Measurements from ENCODE around the gene DNPH1.

DNA sequence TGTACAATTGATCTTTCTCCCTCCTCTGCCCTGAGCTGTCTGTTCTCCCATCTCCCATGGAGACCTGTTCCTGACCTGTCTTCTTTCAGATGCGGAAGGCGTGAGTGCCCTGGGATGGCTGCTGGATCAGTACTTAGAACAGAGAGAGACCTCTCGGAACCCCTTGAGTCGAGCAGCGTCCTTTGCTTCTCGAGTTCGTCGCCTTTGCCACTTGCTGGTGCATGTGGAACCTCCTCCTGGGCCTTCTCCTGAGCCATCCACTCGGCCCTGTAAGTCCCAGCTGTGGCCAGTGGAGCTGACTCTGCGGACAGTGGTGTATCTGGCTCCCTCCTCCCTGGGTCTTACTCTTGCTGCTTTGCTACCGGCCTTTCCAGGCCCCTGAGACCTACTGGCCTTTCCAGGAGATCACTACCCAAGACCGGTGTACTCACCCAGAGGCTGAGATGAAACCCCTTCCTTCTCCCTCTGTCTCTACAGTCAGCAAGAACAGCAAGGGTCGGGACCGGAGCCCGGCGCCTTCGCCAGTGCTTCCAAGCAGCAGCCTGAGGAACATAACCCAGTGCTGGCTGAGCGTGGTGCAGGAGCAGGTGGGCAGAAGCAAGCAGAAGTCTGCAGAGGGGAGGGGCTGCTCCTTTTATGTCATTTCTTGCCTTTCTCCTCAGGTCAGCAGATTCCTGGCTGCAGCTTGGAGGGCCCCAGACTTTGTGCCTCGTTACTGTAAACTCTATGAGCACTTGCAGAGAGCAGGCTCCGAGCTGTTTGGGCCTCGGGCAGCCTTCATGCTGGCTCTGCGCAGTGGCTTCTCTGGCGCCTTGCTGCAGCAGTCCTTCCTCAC lies 24.8 kb downstream of the DNPH1 start:
- TF ChIP-seq CTCF (IDR thresholded peaks at IDR 0.05) (no peak), POLR2A (IDR thresholded peaks at IDR 0.05) (no peak)
